K562 (cell line): ENCODE data around the gene RSPH9. TPM values are rescaled to one million over a fixed set of nuclear protein-coding genes. Genes with fewer than 3 reads are reported as not detected.

Experiments used
- ESRRB ChIP-seq: fragments of 250-450 bp; sonication (Bioruptor Pico); IDR thresholded peaks from 2 replicates; pipeline ENCODE4 v1.5.0; 2020; ENCODE audit warnings: mild to moderate bottlenecking, moderate library complexity, borderline replicate concordance
- FOSL1 ChIP-seq: fragments of 200-800 bp; sonication (Bioruptor generic); conservative IDR thresholded peaks from 2 replicates; pipeline ENCODE4 v1.6.1; 2016; ENCODE audit warnings: missing genetic modification characterization, missing compliant biosample characterization
- FOXP1 ChIP-seq: sonication (generic); formaldehyde crosslinking; IDR thresholded peaks from 2 replicates; pipeline ENCODE4 v1.8.0; 2022; ENCODE audit warnings: mild to moderate bottlenecking, missing genetic modification reagents
- HINFP ChIP-seq: fragments of 450-650 bp; conservative IDR thresholded peaks from 2 replicates; pipeline ENCODE4 v1.6.1; 2016; ENCODE audit warnings: missing genetic modification characterization, low read depth, mild to moderate bottlenecking, control low read depth, missing compliant biosample characterization
- KAT7 ChIP-seq: sonication (generic); formaldehyde crosslinking; IDR thresholded peaks from 2 replicates; pipeline ENCODE4 v1.8.0; 2022; ENCODE audit warnings: missing genetic modification reagents, mild to moderate bottlenecking, borderline replicate concordance
- NFIC ChIP-seq: fragments of 450-650 bp; IDR thresholded peaks from 2 replicates; pipeline ENCODE4 v1.6.1; 2017; ENCODE audit warnings: mild to moderate bottlenecking, inconsistent platforms
- PCBP1 ChIP-seq: fragments of 200-400 bp; formaldehyde crosslinking; IDR thresholded peaks from 2 replicates; pipeline ENCODE4 v1.6.1; 2018; ENCODE audit warnings: mild to moderate bottlenecking, low read depth, low read length; ENCODE audit not compliant: poor library complexity, severe bottlenecking
- SIN3A ChIP-seq, 2 experiments: fragments of 150-350 bp in 1 of 2; IDR thresholded peaks; 2 replicates each; pipeline ENCODE4 v1.6.1; 2011 to 2016; ENCODE audit warnings: borderline replicate concordance in 2 of 2, low read depth in 2 of 2, low read length in 2 of 2, mild to moderate bottlenecking in 2 of 2, moderate library complexity in 2 of 2; ENCODE audit not compliant: control insufficient read depth in 1 of 2
- YY1 ChIP-seq, 3 experiments: IDR thresholded peaks; 2 replicates each; pipeline ENCODE4 v1.6.1; 2011; ENCODE audit warnings: low read length in 2 of 3, mild to moderate bottlenecking in 2 of 3, moderate library complexity in 2 of 3, borderline replicate concordance in 1 of 3, control low read depth in 1 of 3, low read depth in 1 of 3; ENCODE audit not compliant: insufficient read depth in 3 of 3, insufficient replicate concordance in 2 of 3, control insufficient read depth in 1 of 3, insufficient read length in 1 of 3; ENCODE audit errors: extremely low read depth in 1 of 3
- ZNF253 ChIP-seq: fragments of 250-450 bp; sonication (Bioruptor Pico); conservative IDR thresholded peaks from 2 replicates; pipeline ENCODE4 v1.6.1; 2021; ENCODE audit warnings: mild to moderate bottlenecking
- polyA plus RNA-seq, 8 experiments: library from polyadenylated mRNA; depleted of rRNA in 4 of 8; stranded (reverse) in 5 of 8; unstranded in 3 of 8; fragments of >200 nt; fragmentation: Nextera tagmentation in 2 of 8; fragmentation: Illumina TruSeq in 1 of 8; extraction: Ambion mirVana in 2 of 8; extraction: Trizol in 1 of 8; gene quantifications; 2 replicates each; pipeline versions ENCODE4 v1.2.1 to v1.2.3, GENCODE V29; 2011 to 2014; ENCODE audit warnings: inconsistent platforms in 1 of 8, missing spikeins in 1 of 8
- total RNA-seq, 7 experiments: library from RNA; depleted of rRNA in 6 of 7; stranded (reverse); fragments of >200 nt in 6 of 7; fragmentation: Illumina TruSeq in 2 of 7; extraction: Trizol in 2 of 7; gene quantifications; 2 replicates each; pipeline versions ENCODE4 v1.2.1 to v1.2.3, GENCODE V29; 2011 to 2021; ENCODE audit warnings: low replicate concordance in 1 of 7
- TF ChIP-seq, protein P1 (sequence below), 2 experiments: fragments of 450-650 bp; IDR thresholded peaks; 2 replicates each; pipeline ENCODE4 v1.6.1; 2018; ENCODE audit warnings: mild to moderate bottlenecking in 2 of 2, low read depth in 1 of 2; ENCODE audit not compliant: partially characterized antibody in 2 of 2
- TF ChIP-seq, protein P2 (sequence below), 2 experiments: fragments of 250-450 bp in 1 of 2; fragments of 450-650 bp in 1 of 2; sonication (Bioruptor Pico) in 1 of 2; IDR thresholded peaks; 2 replicates each; pipeline versions ENCODE4 v1.6.1 to v1.8.0; 2016 to 2021; ENCODE audit warnings: mild to moderate bottlenecking in 2 of 2, moderate library complexity in 2 of 2, missing compliant biosample characterization in 1 of 2, missing genetic modification characterization in 1 of 2
- TF ChIP-seq, protein P3 (sequence below), 3 experiments: fragments of 200-800 bp in 1 of 3; fragments of 250-450 bp in 1 of 3; fragments of 450-650 bp in 1 of 3; sonication (Bioruptor Pico) in 1 of 3; sonication (Bioruptor generic) in 1 of 3; formaldehyde crosslinking in 1 of 3; IDR thresholded peaks; 2 replicates each; pipeline versions ENCODE4 v1.6.1 to v1.8.0; 2016 to 2022; ENCODE audit warnings: mild to moderate bottlenecking in 2 of 3, missing genetic modification characterization in 2 of 3, missing compliant biosample characterization in 1 of 3, moderate library complexity in 1 of 3

The RSPH9 gene
- total and polyA plus RNA-seq, 9 of the 15 experiments (the other 6 are each of a cell fraction or from before 2014, with no cell fraction given): 0.05 to 0.60 (median 0.39) TPM; not detected in 6

DNA sequence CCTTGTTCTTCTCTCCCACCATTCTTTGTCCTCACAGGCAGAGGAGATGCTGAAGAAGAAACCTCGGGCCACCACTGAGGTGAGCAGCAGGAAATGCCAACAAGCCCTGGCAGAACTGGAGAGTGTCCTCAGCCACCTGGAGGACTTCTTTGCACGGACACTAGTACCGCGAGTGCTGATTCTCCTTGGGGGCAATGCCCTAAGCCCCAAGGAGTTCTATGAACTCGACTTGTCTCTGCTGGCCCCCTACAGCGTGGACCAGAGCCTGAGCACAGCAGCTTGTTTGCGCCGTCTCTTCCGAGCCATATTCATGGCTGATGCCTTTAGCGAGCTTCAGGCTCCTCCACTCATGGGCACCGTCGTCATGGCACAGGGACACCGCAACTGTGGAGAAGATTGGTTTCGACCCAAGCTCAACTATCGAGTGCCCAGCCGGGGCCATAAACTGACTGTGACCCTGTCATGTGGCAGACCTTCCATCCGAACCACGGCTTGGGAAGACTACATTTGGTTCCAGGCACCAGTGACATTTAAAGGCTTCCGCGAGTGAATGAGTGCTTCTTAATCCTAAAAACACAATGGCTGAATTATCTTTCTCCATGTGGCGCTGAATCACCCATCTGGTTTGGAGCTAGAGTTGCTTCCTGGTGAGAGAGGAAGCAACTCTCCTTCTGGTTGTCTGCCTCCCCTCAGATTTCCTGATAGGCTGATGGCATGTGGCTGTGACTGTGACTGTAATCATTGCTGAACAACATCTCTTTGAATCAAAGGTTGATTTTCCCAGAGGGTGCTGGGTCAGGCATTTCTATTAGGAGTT is 4.6 kb upstream of the RSPH9 start (continued):
- TF ChIP-seq, protein P1, sequence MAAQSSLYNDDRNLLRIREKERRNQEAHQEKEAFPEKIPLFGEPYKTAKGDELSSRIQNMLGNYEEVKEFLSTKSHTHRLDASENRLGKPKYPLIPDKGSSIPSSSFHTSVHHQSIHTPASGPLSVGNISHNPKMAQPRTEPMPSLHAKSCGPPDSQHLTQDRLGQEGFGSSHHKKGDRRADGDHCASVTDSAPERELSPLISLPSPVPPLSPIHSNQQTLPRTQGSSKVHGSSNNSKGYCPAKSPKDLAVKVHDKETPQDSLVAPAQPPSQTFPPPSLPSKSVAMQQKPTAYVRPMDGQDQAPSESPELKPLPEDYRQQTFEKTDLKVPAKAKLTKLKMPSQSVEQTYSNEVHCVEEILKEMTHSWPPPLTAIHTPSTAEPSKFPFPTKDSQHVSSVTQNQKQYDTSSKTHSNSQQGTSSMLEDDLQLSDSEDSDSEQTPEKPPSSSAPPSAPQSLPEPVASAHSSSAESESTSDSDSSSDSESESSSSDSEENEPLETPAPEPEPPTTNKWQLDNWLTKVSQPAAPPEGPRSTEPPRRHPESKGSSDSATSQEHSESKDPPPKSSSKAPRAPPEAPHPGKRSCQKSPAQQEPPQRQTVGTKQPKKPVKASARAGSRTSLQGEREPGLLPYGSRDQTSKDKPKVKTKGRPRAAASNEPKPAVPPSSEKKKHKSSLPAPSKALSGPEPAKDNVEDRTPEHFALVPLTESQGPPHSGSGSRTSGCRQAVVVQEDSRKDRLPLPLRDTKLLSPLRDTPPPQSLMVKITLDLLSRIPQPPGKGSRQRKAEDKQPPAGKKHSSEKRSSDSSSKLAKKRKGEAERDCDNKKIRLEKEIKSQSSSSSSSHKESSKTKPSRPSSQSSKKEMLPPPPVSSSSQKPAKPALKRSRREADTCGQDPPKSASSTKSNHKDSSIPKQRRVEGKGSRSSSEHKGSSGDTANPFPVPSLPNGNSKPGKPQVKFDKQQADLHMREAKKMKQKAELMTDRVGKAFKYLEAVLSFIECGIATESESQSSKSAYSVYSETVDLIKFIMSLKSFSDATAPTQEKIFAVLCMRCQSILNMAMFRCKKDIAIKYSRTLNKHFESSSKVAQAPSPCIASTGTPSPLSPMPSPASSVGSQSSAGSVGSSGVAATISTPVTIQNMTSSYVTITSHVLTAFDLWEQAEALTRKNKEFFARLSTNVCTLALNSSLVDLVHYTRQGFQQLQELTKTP (IDR thresholded peaks at IDR 0.05; ENCODE audit: low read depth in 1 of 2, partially characterized antibody in 2 of 2): peak in 1 of 2 experiments; percentile 37
- peak; percentile 94 for TF ChIP-seq FOSL1 (tag)
- TF ChIP-seq SIN3A (IDR thresholded peaks at IDR 0.05; ENCODE audit: borderline replicate concordance in 2 of 2, control insufficient read depth in 1 of 2, low read depth in 2 of 2, low read length in 2 of 2): peak in 1 of 2 experiments; percentile 59; a peak in 1 of 4 replicates
- no peak for TF ChIP-seq HINFP (tag)
- no peak for TF ChIP-seq FOXP1
- TF ChIP-seq PCBP1: no peak
- TF ChIP-seq NFIC: peak; percentile 57
- TF ChIP-seq, protein P2, sequence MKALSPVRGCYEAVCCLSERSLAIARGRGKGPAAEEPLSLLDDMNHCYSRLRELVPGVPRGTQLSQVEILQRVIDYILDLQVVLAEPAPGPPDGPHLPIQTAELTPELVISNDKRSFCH (CRISPR knock-in tag; IDR thresholded peaks at IDR 0.05): no peak
- TF ChIP-seq, protein P2 (tag; IDR thresholded peaks at IDR 0.05): peak; percentile 93
- no peak for TF ChIP-seq ESRRB (CRISPR knock-in tag)
- no peak for TF ChIP-seq KAT7 (CRISPR knock-in tag)
- no peak for TF ChIP-seq ZNF253
- TF ChIP-seq, protein P3, sequence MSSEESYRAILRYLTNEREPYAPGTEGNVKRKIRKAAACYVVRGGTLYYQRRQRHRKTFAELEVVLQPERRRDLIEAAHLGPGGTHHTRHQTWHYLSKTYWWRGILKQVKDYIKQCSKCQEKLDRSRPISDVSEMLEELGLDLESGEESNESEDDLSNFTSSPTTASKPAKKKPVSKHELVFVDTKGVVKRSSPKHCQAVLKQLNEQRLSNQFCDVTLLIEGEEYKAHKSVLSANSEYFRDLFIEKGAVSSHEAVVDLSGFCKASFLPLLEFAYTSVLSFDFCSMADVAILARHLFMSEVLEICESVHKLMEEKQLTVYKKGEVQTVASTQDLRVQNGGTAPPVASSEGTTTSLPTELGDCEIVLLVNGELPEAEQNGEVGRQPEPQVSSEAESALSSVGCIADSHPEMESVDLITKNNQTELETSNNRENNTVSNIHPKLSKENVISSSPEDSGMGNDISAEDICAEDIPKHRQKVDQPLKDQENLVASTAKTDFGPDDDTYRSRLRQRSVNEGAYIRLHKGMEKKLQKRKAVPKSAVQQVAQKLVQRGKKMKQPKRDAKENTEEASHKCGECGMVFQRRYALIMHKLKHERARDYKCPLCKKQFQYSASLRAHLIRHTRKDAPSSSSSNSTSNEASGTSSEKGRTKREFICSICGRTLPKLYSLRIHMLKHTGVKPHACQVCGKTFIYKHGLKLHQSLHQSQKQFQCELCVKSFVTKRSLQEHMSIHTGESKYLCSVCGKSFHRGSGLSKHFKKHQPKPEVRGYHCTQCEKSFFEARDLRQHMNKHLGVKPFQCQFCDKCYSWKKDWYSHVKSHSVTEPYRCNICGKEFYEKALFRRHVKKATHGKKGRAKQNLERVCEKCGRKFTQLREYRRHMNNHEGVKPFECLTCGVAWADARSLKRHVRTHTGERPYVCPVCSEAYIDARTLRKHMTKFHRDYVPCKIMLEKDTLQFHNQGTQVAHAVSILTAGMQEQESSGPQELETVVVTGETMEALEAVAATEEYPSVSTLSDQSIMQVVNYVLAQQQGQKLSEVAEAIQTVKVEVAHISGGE (CRISPR knock-in tag; IDR thresholded peaks at IDR 0.05): peak in 1 of 3 experiments; percentile 68; a peak in 1 of 6 replicates
- TF ChIP-seq YY1 (IDR thresholded peaks at IDR 0.05; ENCODE audit: borderline replicate concordance in 1 of 3, control insufficient read depth in 1 of 3, extremely low read depth in 1 of 3, insufficient read depth in 3 of 3, insufficient read length in 1 of 3, insufficient replicate concordance in 2 of 3, low read depth in 1 of 3, low read length in 2 of 3): peak in 2 of 3 experiments; percentile 7 to 67
